ENCODE measurements around the gene NATD1.

Gene NATD1

GRCh38 chr17:21282231-21282630 lies 29.0 kb upstream of the NATD1 start:
- no peaks in the 10 kb centered on the region for H3K36me3 Mint-ChIP-seq (ENCODE audit: low read depth)
- H3K9me3 Mint-ChIP-seq: no peaks in the 10 kb centered on the region
- no peak for TF ChIP-seq CTCF (IDR thresholded peaks at IDR 0.05; ENCODE audit: unreplicated experiment in 3 of 3)
- H3K4me3 Mint-ChIP-seq: peak overlapping the region; percentile 75 to 84 (median 83)
- H3K27me3 Mint-ChIP-seq (ENCODE audit: low read depth): peaks cover 37% of the 10 kb centered on the region
- no peak overlapping the region for H3K27ac Mint-ChIP-seq
- H3K4me1 Mint-ChIP-seq: peaks cover 24% of the 10 kb centered on the region

- Mint-ChIP-seq H3K36me3 (ENCODE audit: low read depth) (no peaks in the 10 kb centered on the region), H3K4me1 (peaks cover 13% of the 10 kb centered on the region), H3K27ac (no peak overlapping the region), H3K4me3 (peak overlapping the region in 2 of 3 experiments; percentile 29 to 56), H3K9me3 (no peaks in the 10 kb centered on the region), H3K27me3 (ENCODE audit: low read depth) (peaks cover 48% of the 10 kb centered on the region)
- peak; percentile 96 to 97 (median 96) for TF ChIP-seq CTCF (IDR thresholded peaks at IDR 0.05; ENCODE audit: unreplicated experiment in 3 of 3)
Observed at GRCh38 chr17:21280081-21280518, 26.9 kb upstream of the NATD1 start.

- no peak for TF ChIP-seq CTCF (IDR thresholded peaks at IDR 0.05; ENCODE audit: unreplicated experiment in 3 of 3)
- no peaks in the 10 kb centered on the region for H3K9me3 Mint-ChIP-seq
- no peaks in the 10 kb centered on the region for H3K36me3 Mint-ChIP-seq (ENCODE audit: low read depth)
- peaks cover 52% of the 10 kb centered on the region for H3K27me3 Mint-ChIP-seq (ENCODE audit: low read depth)
- H3K4me3 Mint-ChIP-seq: no peak overlapping the region
- no peak overlapping the region for H3K27ac Mint-ChIP-seq
- peaks cover 18% of the 10 kb centered on the region for H3K4me1 Mint-ChIP-seq
Observed at GRCh38 chr17:21279582-21279981, 26.4 kb upstream of the NATD1 start.

GRCh38 chr17:21279198-21279535 lies 26.0 kb upstream of the NATD1 start:
- H3K36me3 Mint-ChIP-seq (ENCODE audit: low read depth): no peaks in the 10 kb centered on the region
- TF ChIP-seq CTCF (IDR thresholded peaks at IDR 0.05; ENCODE audit: unreplicated experiment in 3 of 3): no peak
- peaks cover 54% of the 10 kb centered on the region for H3K27me3 Mint-ChIP-seq (ENCODE audit: low read depth)
- H3K4me1 Mint-ChIP-seq: peaks cover 18% of the 10 kb centered on the region
- no peak overlapping the region for H3K4me3 Mint-ChIP-seq
- no peak overlapping the region for H3K27ac Mint-ChIP-seq
- H3K9me3 Mint-ChIP-seq: no peaks in the 10 kb centered on the region

GRCh38 chr17:21278450-21279197 lies 25.4 kb upstream of the NATD1 start:
- peaks cover 18% of the 10 kb centered on the region for H3K4me1 Mint-ChIP-seq
- peak overlapping the region in 2 of 3 experiments; percentile 21 to 47 for H3K4me3 Mint-ChIP-seq
- no peaks in the 10 kb centered on the region for H3K9me3 Mint-ChIP-seq
- H3K36me3 Mint-ChIP-seq (ENCODE audit: low read depth): no peaks in the 10 kb centered on the region
- peaks cover 54% of the 10 kb centered on the region for H3K27me3 Mint-ChIP-seq (ENCODE audit: low read depth)
- TF ChIP-seq CTCF (IDR thresholded peaks at IDR 0.05; ENCODE audit: unreplicated experiment in 3 of 3): no peak
- no peak overlapping the region for H3K27ac Mint-ChIP-seq

GRCh38 chr17:21277332-21277731 lies 24.1 kb upstream of the NATD1 start:
- H3K9me3 Mint-ChIP-seq: no peaks in the 10 kb centered on the region
- peaks cover 54% of the 10 kb centered on the region for H3K27me3 Mint-ChIP-seq (ENCODE audit: low read depth)
- TF ChIP-seq CTCF (IDR thresholded peaks at IDR 0.05; ENCODE audit: unreplicated experiment in 3 of 3): no peak
- H3K27ac Mint-ChIP-seq: no peak overlapping the region
- H3K36me3 Mint-ChIP-seq (ENCODE audit: low read depth): no peaks in the 10 kb centered on the region
- peaks cover 17% of the 10 kb centered on the region for H3K4me1 Mint-ChIP-seq
- H3K4me3 Mint-ChIP-seq: peak overlapping the region; percentile 42 to 74 (median 53)
